ENCODE measurements around the gene FAM3D.
A peak's percentile ranks its signal among the peaks of the same experiment; 100 is the strongest.

Gene FAM3D

DNA sequence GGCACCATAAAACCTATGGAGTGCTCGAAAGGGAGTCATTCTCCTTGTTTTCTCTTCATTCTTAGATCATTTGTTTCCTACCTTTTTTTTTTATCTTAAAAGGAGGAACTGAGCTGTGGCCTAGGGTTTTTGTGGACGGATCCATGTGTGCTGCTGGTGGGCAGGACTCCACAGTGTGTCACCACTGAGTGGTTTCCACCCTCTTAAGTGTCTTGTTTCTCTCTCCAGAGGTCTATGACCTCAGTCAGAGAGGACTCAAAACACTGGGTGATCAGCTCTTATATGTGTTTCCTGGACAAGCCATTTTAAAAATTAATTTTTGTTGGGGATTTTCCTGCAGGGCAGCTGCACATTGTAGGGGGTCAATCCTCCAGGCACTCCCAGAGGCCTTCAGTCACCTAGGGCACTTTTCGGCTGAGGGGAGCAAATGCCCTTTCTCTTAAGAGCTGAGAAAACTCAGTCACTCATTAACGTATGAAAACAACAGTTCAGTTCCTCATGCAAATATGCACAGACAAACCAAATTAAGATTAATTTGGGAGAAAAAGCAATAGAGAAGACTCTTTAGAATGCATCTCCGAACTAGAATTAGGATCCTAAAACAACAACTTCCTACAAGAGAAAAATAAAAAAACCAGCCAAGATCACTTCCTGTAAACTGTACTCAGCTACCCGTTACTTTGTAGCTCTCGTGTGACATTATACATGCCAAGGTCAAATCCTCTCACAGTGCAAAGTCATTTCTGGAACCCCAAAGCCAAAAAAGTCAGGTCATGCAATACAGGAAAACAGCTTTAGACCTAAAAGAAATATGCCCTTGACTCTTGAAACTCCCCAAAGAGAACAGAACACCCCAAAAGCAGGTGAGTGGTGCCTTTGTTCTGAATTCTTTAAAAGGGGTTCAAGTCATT is 27.6 kb upstream of the FAM3D start:
- Mint-ChIP-seq H3K9me3 (peaks cover 40% of the 10 kb centered on the region), H3K4me3 (no peak overlapping the region), H3K27ac (no peak overlapping the region), H3K36me3 (ENCODE audit: low read depth) (no peaks in the 10 kb centered on the region), H3K27me3 (ENCODE audit: low read depth) (no peaks in the 10 kb centered on the region), H3K4me1 (ENCODE audit: low read depth) (peaks cover 8% of the 10 kb centered on the region)
- no peak for DNase-seq (ENCODE audit: low spot score)

DNA sequence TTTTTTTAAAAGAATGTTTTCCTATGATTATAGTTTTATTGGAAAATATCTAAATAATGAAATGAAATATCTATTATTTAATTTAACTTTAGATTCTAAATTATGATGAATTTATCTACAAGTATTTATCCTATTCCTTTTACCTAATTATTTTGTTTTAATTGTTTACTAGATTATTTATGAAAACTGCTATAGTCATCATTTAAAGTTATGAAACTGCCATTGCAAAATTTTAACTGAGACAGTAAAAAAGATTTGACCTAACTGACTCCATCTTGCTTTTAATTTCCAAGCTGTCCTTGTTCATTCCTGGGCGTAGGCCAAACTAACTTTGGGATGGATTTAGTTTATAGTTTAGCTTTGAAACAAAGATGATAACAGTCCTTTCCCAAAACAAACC is 25.9 kb upstream of the FAM3D start:
- Mint-ChIP-seq H3K27me3 (ENCODE audit: low read depth) (no peaks in the 10 kb centered on the region), H3K4me3 (no peak overlapping the region), H3K27ac (no peak overlapping the region), H3K36me3 (ENCODE audit: low read depth) (no peaks in the 10 kb centered on the region), H3K4me1 (ENCODE audit: low read depth) (peaks cover 6% of the 10 kb centered on the region), H3K9me3 (peaks cover 46% of the 10 kb centered on the region)
- no peak for DNase-seq (ENCODE audit: low spot score)

DNA sequence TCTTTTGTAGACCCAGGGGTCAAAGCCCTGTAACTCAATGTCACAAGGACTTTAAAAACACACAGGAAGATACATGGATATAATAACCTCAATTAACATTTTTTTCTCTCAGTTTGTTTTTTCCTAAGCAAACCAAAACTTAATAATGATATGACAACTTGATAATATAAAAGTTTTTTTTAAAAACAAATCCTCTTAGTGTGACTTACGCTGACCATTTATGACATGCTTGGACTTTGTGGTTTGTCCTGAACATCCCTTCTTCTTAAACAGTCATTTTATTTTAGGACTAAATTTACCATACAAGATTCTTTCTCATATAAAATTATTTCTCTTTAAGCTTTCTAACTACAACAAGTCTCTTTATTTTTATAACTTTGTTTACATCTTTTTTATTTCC is 25.4 kb upstream of the FAM3D start:
- Mint-ChIP-seq H3K27ac (no peak overlapping the region), H3K4me1 (ENCODE audit: low read depth) (peaks cover 4% of the 10 kb centered on the region), H3K4me3 (no peak overlapping the region), H3K36me3 (ENCODE audit: low read depth) (no peaks in the 10 kb centered on the region), H3K27me3 (ENCODE audit: low read depth) (no peaks in the 10 kb centered on the region), H3K9me3 (peaks cover 46% of the 10 kb centered on the region)
- no peak for DNase-seq (ENCODE audit: low spot score)

DNA sequence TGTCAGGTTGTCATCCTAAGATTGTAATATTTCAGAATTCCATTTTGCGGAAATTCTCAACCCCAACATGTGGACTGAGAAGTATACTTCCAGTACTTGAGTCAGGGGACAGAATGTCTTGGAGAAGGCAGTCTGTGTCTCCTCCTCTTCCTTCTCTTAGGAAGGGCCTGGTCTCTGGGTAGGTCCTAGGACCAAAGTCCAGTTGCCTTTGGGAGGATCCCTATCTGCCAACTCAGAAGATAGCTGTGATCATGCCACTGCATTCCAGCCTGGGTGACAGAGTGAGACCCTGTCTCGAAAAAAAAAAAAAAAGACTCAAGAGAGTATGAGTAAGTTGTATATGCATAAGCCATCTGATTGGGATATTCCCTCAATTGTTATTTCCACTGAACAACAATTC is 23.9 kb upstream of the FAM3D start:
- Mint-ChIP-seq H3K4me3 (no peak overlapping the region), H3K36me3 (ENCODE audit: low read depth) (no peaks in the 10 kb centered on the region), H3K27me3 (ENCODE audit: low read depth) (no peaks in the 10 kb centered on the region), H3K9me3 (peaks cover 46% of the 10 kb centered on the region), H3K4me1 (ENCODE audit: low read depth) (peaks cover 4% of the 10 kb centered on the region), H3K27ac (no peak overlapping the region)
- no peak for DNase-seq (ENCODE audit: low spot score)

- H3K27ac Mint-ChIP-seq = no peak overlapping the region
- no peaks in the 10 kb centered on the region for H3K4me1 Mint-ChIP-seq (ENCODE audit: low read depth)
- no peaks in the 10 kb centered on the region for H3K36me3 Mint-ChIP-seq (ENCODE audit: low read depth)
- no peak overlapping the region for H3K4me3 Mint-ChIP-seq
- DNase-seq (ENCODE audit: low spot score) = no peak
- peaks cover 36% of the 10 kb centered on the region for H3K9me3 Mint-ChIP-seq
- no peaks in the 10 kb centered on the region for H3K27me3 Mint-ChIP-seq (ENCODE audit: low read depth)
These were observed 22.0 kb upstream of the FAM3D start for GRCh38 chr3:58688574-58688973.

GRCh38 chr3:58686847-58687246 is 20.3 kb upstream of the FAM3D start:
- Mint-ChIP-seq H3K27me3 (ENCODE audit: low read depth) (peaks cover 2% of the 10 kb centered on the region), H3K4me3 (no peak overlapping the region), H3K4me1 (ENCODE audit: low read depth) (no peaks in the 10 kb centered on the region), H3K36me3 (ENCODE audit: low read depth) (no peaks in the 10 kb centered on the region), H3K9me3 (peaks cover 26% of the 10 kb centered on the region), H3K27ac (no peak overlapping the region)
- DNase-seq (ENCODE audit: low spot score) = no peak

DNA sequence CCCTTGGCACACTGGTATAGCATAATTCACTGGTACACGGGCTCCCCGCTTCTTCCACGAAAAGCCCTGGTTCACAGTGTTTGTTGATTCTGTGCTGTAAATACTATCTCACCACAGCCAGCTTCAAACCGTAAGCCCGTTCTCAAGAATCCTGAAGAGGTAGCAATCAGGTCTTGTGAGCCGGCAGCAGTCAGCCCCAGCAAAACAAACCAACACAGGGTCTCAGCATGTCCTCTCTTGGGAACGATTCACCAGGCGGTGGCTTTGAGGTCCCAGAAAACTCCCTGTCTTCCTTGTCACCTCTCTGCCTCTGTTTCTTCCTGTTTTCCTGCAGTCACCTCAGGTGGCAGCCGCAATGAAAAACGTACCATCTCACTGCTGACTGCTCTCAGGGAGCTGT is 19.1 kb upstream of the FAM3D start:
- H3K27me3 Mint-ChIP-seq (ENCODE audit: low read depth) = peaks cover 2% of the 10 kb centered on the region
- no peak overlapping the region for H3K27ac Mint-ChIP-seq
- no peaks in the 10 kb centered on the region for H3K36me3 Mint-ChIP-seq (ENCODE audit: low read depth)
- peaks cover 18% of the 10 kb centered on the region for H3K9me3 Mint-ChIP-seq
- no peaks in the 10 kb centered on the region for H3K4me1 Mint-ChIP-seq (ENCODE audit: low read depth)
- H3K4me3 Mint-ChIP-seq = no peak overlapping the region
- DNase-seq (ENCODE audit: low spot score) = no peak

- no peaks in the 10 kb centered on the region for H3K9me3 Mint-ChIP-seq
- peak; percentile 24 for DNase-seq (ENCODE audit: low spot score)
- no peaks in the 10 kb centered on the region for H3K4me1 Mint-ChIP-seq (ENCODE audit: low read depth)
- peaks cover 8% of the 10 kb centered on the region for H3K27me3 Mint-ChIP-seq (ENCODE audit: low read depth)
- no peak overlapping the region for H3K4me3 Mint-ChIP-seq
- H3K27ac Mint-ChIP-seq = no peak overlapping the region
- no peaks in the 10 kb centered on the region for H3K36me3 Mint-ChIP-seq (ENCODE audit: low read depth)
These were observed 16.9 kb upstream of the FAM3D start for GRCh38 chr3:58683466-58683865.

- DNase-seq (ENCODE audit: low spot score) = no peak
- Mint-ChIP-seq H3K27me3 (ENCODE audit: low read depth) (peaks cover 8% of the 10 kb centered on the region), H3K4me3 (no peak overlapping the region), H3K36me3 (ENCODE audit: low read depth) (no peaks in the 10 kb centered on the region), H3K9me3 (no peaks in the 10 kb centered on the region), H3K27ac (no peak overlapping the region), H3K4me1 (ENCODE audit: low read depth) (no peaks in the 10 kb centered on the region)
These were observed 16.5 kb upstream of the FAM3D start for GRCh38 chr3:58683001-58683458.

DNA sequence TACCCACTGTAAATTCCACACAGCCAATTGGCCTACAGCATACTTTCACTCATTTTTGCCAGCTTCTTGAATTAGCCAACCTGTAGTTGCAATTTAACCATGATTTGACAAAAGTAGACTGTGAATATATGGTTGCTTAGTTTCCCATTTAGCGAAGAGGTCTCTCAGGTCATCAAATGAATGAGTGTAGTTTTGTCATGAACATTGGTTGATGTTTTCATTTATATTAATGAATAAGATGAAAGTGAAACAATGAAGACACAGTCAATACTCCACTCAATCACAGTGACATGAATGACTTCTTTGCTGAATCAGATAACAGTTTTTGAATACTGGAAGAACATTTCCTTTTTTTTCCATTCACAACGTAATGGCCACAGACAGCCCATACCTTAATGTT is 15.3 kb upstream of the FAM3D start:
- Mint-ChIP-seq H3K9me3 (no peaks in the 10 kb centered on the region), H3K4me1 (ENCODE audit: low read depth) (no peaks in the 10 kb centered on the region), H3K27me3 (ENCODE audit: low read depth) (peaks cover 12% of the 10 kb centered on the region), H3K4me3 (no peak overlapping the region), H3K36me3 (ENCODE audit: low read depth) (no peaks in the 10 kb centered on the region), H3K27ac (no peak overlapping the region)
- no peak for DNase-seq (ENCODE audit: low spot score)

- H3K4me3 Mint-ChIP-seq = no peak overlapping the region
- peaks cover 16% of the 10 kb centered on the region for H3K27me3 Mint-ChIP-seq (ENCODE audit: low read depth)
- DNase-seq (ENCODE audit: low spot score) = no peak
- no peak overlapping the region for H3K27ac Mint-ChIP-seq
- H3K4me1 Mint-ChIP-seq (ENCODE audit: low read depth) = no peaks in the 10 kb centered on the region
- H3K9me3 Mint-ChIP-seq = no peaks in the 10 kb centered on the region
- no peaks in the 10 kb centered on the region for H3K36me3 Mint-ChIP-seq (ENCODE audit: low read depth)
These were observed 14.4 kb upstream of the FAM3D start for GRCh38 chr3:58680879-58681525.

- Mint-ChIP-seq H3K27me3 (ENCODE audit: low read depth) (peaks cover 18% of the 10 kb centered on the region), H3K9me3 (no peaks in the 10 kb centered on the region), H3K36me3 (ENCODE audit: low read depth) (no peaks in the 10 kb centered on the region), H3K4me3 (no peak overlapping the region), H3K4me1 (ENCODE audit: low read depth) (no peaks in the 10 kb centered on the region), H3K27ac (no peak overlapping the region)
- no peak for DNase-seq (ENCODE audit: low spot score)
These were observed 13.5 kb upstream of the FAM3D start for GRCh38 chr3:58679974-58680666.

DNA sequence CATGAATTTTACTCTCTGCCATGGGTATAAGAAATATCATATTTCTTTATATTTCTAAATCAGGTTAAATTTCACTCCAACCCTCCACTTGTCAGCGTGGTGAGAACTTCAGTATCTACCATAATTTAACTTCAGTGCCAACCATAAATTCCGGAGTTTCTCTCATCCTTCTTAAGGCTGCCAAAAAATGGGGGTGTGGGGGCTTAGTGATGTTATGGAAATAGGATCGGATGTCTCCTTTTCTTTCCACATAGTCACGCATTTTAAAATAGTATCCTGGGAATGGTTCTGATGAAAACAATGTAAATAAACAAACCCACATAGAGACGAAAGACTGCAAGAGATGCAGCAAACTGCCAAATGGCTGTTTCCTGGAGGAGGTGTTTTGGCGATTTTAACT is 12.9 kb upstream of the FAM3D start:
- H3K9me3 Mint-ChIP-seq = no peaks in the 10 kb centered on the region

More for the DNA sequence above, 12.9 kb upstream of the FAM3D start:
- no peak for DNase-seq (ENCODE audit: low spot score)
- Mint-ChIP-seq H3K4me3 (no peak overlapping the region), H3K27me3 (ENCODE audit: low read depth) (peaks cover 18% of the 10 kb centered on the region), H3K4me1 (ENCODE audit: low read depth) (no peaks in the 10 kb centered on the region), H3K36me3 (ENCODE audit: low read depth) (no peaks in the 10 kb centered on the region), H3K27ac (no peak overlapping the region)
